ENCODE results near the gene LRRC1.

LRRC1 gene

DNA sequence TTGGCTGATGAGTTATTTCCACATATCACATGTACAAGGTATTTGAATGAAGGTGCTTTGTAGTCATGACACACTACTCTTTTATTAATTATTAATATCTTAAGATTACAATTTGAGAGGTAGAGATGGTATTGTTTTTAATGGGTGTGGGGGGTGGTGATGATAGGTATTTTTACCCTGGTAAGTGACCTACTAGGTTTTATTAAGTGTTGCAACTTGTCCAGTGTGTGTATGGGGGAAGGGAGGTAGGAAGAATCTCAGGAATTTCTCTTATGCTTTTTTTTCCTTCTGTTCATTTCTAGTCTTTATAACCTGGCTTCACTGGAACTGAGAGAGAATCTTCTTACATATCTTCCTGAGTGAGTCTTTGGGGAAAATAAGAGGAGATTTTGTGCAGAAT, 101.4 kb downstream of the LRRC1 start:
- DNase-seq = no peak

DNA sequence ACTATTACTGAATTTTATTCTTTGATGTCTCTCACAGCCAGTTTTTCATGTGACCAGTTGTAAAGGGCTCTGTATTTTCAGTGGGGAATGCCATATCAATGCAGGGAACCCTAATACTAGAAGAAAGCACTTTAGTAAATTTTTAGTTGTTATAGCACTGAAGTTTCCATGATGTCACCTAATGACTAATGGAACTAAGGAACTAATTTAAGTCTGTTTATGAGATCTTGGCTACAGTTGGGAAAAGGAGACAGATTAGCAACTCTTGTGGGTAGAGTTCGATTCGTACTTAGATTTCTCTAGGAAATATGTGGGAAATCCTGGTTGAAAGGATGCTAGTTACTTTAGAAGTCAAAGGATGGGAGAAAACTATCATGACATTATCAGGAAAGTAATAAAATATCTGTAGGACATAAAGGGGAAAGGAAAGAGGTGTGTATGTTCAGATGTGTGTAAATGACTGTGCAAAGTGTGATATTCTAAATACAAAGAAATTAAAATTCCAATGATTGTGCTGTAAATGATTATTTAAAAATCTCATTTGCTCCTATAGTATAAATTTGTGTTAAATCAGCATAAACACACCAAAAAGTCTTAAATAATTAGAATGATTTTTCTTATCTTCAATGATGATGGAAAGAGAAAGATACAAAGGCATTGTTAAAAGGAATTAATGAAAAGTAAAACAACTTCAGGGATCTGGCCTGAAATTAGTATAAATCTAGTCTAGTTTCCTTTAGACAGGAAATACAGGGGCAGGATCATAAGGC, 103.4 kb downstream of the LRRC1 start:
- DNase-seq = no peak

DNA sequence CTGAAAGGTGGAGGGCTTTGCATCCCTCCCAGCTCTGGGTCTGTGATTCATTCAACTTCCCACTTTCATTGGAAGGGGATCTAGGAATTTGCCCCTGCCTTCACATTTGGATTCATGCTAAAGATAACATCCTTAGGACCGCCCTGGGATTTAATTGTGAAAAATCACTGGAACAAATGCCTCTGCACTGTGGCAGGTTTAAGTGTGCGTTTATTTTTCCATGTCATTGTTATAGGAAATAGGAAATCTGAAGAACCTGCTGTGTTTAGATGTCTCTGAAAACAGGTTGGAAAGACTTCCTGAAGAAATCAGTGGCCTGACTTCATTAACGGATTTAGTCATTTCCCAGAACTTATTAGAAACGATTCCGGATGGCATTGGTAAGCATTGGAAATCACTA, 104.7 kb downstream of the LRRC1 start:
- no peak for DNase-seq

DNA sequence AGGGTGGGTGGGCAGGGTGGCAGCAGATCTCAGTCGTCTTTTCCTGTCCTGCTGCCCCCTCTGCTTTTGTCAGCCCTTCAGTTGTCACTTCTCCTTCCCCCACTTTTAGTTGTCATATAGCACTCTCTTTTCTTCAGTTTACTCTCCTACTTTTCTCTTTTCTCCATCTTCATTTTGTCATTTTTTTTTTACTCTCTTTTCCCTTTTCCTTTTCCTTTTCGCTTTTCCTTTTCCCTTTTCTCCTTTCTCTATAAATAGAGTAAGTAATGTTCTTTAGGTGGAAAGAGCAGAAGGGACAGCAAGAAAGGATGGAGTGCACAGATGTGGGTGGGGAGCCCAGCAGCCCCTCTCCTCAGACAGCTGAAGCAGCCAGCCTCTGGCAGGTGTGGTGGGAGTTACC, 108.6 kb downstream of the LRRC1 start:
- DNase-seq = no peak

DNA sequence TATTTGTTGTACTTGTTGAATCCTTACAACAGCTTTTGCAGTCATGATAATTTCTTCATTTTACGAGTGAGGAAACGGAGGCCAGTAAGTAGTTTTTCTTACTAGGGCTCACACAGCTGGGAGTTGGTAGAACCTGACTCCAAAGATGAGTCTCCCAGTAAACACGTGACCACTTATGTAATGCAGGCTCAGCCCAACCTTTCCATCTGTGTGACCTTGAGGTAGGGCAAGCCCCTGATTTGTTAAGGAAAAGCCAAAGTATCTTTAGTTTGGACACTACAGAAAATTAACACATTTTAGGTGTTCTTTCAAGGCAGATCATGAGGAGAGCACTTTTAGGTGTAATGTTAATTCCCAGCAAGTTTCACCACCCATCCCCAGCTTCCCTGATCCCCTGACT, 111.3 kb downstream of the LRRC1 start:
- DNase-seq = no peak

DNA sequence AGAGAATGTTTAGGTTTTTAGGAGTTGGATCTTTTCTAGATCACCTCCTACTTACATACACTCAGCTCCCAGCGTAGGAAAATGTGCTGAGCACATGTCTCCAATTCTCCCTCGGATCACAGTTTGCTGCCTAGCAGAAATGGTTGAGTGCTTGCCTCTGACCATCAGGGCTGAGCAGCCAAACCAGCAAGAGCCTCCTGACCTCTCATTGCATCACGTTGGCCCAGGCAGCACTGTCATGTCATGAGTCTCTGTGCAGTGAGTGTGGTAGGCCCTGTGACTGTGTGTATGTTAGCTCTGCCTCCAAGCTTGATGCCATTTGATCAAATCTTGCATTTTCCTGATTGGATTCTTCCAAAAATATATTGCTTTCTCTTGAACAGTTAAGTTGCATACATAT, 112.0 kb downstream of the LRRC1 start:
- DNase-seq = no peak

DNA sequence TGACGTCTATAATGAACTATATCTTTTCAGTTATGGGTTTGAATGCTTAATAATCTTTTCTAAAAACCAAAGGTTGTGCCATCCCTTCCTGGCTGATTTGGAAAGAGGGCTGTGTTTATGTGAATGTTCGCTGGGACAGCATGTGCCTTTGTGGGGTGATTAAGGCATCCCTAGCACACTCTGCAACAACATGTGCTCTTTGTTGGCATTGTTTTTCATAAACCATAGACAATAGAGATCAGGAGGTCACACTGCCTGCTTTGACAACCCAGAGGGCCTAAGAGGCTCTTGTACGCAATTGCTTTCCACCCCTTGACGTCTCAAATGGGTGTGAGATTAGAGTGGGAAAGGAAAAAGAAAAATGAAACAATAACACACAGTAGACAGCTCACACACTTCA, 116.0 kb downstream of the LRRC1 start:
- DNase-seq = no peak

DNA sequence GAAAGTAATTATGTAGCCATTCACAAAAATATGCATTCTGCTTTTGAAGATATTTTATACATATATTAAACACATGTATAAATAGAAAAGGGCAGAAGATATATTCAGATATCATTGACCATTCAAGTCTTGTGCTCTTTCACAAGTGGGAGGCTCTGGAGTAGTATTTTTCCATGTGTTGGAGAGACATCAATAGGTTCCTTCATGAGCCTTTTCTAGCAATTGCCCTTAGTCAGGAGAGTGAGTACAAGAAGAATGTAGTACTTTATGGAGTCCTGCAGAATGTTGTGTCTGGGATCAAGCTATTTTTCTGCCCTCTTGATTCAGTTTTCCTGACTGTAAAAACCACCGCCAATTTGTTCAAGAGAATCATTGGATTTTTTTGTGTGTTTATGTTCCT, 117.9 kb downstream of the LRRC1 start:
- DNase-seq = no peak

DNA sequence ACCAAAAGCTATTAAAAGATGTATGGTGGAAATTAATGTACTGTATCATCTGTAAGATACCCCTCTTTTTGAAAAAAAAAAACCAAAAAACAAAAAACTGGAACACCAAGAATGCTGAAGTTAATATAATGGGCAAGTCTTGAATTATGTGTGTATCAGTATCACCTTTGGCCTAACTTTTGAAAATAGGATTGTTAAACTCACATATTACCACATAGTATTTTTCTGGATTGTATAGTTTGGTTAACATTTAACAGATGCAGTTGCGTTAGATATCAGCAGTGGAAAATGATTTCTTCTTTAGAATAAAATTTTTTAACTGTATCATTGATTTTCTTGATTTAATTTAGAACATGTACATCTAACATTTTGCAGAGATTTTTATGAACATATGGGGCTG, 118.5 kb downstream of the LRRC1 start:
- DNase-seq = no peak

DNA sequence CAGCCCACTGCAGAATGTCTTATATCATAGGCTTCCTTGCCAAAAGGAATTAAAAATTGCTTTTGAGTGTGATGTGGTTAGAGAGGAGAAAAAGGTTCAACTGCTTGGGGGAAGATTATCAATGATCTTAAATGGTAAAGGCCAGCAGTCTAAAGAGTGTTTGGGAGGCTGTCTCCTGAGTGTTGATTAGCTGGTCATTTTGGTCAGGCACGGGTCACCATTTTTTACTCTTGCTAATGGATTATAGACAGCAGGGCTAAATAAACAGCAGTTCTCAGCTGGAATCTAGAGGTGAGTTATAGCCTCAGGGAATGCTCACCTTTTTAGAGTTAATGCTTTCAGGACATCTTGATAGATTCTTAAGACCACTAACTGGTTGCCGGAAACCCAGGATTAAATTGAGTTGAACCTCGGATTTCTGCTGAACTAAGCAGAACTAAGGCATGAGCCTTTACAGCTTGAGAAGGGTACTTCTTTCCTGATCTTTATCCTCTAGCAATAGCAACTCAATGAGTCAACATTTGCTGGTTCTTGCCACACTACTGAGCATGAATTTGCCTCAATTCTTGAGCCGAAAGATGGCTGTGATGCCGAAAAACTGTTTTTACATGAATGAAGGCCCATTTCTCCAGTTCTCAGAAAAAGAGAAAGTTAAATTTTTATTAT, 120.4 kb downstream of the LRRC1 start:
- DNase-seq = no peak

DNA sequence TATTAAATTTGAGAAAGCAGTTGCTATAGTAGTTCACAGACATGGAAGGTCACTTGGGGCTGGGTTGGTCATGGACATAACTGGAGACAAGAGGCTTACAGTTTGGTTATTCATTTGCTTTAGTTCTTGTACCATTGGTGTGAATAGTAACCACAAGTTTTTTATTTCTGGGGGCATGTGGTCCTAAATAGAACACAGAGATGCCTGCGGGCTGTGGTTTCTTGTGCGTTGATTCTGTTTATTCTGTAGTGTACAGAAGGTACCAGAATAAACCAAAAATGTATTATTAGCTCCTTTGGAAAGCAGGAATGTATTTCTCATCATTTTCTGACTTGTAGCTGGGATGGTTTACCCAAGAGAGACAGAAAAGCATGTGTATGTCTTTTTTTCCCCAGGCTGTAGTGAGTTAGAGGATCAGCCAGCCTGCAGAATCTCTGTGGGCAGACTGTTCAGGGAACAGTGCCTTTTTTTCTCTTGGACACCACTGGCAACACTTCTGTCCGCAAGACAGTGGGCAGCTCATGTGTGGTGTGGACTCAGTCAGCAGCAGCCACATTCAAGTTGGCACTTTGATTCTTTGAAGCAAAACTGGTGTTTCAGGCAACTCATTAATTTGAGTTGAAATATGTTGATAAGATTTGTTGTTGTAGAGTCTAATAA, 122.1 kb downstream of the LRRC1 start:
- DNase-seq = no peak

DNA sequence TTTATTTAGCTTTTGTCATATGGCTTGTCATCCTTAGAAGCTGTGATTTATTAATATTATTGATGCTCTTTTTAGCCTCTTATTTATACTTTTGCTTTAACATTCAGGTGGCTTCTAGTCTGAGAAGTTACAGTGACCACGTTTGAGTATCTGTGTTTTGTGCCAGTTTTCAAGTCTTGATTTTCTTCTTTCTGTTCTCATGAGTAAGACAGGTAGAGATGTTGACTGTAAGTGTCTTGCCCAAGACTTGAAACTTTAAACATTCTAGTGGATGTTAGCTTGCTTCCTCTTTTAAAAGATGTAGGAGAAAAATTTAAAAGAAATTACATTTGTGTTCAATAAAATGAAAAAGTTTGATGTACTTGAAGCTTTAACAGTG, 122.6 kb downstream of the LRRC1 start:
- no peak for DNase-seq

DNA sequence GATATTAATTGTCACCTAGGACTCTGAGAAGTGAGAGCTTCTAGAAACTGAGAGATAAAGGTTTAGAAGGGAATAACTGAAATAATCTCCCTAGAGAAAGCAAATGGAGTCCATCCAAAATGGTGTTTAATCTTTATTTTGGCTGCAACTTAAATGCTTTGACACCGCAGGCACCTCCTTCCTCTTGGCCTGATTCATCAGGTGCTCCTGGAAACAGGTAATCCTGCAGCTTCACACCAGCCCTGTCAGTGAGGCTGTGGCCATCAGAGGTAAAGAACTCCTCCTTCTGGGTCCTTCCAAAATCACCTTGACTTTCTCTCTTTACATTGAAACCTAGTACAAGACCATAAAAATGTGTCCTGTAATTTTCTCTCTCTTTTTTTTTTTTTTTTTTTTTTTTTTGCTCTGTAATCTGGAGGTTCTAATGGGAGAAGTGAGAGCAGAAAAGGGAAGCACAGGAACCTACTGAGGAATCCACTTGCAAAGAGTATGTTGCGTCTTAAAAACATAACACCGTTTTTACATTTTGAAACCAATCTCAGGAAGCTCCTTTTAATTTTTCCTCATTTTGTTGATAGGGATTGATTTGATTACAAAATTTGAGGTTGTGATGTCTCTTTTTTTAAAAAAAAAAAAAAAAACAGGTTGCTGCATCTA, 124.2 kb downstream of the LRRC1 start:
- DNase-seq = no peak

DNA sequence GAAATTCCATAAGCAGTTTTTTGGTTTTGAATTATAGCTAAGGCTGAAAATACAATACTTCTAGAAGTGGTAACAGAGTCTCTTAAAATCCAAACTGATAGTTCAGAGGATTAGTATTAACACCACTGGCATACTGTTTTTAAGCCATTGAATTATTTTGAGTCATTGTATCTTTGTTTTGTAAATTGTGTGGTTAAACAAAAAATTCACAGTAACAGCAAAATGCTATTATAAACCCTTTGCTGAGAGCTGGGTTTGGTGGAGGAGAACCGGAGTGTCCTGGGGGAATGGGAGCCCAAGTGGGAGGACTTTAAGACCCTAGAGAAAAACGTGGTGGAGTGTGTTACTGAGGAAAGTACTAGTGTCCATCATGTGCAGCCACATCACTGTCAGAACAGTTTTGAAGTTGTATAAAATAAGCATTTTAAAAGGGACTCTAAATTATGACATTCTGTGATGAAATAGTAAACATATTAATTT, 125.1 kb downstream of the LRRC1 start:
- no peak for DNase-seq

DNA sequence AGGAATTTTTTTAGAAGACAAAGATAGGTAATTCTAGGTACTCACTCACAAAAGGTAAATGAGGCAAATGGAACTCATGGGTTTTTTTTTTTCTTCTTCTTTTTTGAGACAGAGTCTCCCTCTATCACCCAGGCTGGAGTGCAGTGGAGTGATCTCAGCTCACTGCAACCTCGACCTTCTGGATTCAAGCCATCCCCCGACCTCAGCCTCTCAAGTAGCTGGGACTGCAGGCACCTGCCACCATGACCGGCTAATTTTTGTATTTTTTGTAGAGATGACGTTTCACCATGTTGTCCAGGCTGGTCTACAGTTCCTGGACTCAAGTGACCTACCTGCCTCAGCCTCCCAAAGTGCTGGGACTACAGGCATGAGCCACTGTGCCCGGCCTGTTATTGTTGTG, 126.1 kb downstream of the LRRC1 start:
- DNase-seq = no peak

DNA sequence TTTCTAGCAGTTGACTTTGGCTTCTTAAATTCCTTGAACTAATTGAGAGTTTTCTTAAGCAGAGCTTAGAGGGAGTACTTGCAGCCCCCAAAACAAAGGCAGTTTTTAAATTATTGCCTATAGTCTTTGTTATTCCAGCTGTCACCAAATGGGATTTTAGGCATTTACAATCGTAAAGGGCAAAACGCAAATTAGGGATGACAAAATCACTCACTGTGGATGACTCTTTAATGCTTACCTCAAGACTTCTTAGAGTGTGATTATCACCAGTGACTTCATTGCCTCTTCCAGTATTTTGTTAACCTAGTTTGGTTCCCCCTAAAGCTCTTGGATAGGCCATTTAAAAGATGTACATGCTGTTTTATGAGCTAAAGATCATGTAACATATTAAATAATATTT, 126.8 kb downstream of the LRRC1 start:
- no peak for DNase-seq

DNA sequence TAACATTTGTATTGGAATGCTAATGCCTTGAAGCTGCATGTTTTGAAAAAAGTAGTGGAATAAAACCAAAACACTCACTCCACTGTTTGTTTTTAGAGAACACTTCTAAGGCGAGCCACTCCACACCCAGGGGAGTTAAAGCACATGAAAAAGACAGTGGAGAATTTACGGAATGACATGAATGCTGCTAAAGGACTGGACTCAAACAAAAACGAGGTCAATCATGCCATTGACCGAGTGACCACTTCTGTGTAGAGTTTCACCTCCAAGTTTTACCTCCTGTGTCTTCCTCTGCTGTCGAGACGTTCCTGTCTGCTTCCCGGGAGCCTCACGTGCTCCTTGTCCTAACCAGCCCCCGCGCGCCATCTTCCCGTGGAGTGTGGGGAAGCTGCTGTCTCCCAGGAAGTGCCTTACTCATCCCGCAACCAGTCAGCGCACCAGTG, 127.8 kb downstream of the LRRC1 start:
- DNase-seq = no peak

DNA sequence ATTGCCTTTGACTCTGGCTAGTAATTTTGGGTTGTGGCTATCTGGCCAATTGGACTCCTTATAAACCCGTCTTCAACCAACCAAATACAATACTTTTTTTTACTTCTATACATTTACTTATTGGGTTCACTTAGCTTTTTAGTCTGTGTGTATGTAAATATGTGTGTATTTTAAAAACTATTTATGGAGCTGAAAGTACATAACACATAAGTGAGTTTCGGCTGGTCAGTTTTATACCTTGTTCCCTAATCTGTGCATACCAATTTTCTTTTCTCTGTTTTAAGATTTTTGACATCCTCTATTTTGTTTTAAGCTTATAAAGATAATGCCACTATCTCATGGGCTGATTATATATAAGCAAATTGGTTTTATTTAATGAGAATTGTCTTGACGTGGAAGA, 129.5 kb downstream of the LRRC1 start:
- DNase-seq = no peak

DNA sequence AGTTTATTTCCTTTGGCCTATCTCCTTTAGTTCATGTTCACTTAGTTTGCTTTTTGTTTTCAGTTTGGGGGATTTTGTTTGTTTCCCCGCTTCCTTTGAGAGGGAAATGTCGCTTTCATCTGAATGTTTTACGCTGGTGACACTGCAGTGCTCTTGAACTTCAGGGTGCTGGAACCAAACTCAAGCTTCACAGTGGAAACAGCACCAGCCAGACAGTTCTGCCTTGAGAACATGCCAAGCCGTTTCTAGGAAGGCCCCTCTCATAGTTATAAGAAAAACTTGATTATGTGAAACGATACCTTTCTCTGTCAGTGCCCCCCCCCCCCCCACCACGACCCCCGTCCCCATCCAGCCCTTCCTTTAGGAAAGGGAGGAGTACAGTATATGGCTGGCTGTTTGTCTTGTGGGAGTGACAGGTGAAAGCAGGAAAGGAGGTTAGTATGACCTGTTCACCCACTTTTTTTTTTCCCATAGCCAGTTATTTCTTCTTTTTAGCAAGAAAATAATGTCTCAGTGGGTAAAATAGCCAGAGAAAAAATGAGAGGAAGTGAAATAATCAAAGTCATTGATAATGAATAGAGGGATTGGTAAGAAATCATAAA, 130.1 kb downstream of the LRRC1 start:
- DNase-seq = no peak

DNA sequence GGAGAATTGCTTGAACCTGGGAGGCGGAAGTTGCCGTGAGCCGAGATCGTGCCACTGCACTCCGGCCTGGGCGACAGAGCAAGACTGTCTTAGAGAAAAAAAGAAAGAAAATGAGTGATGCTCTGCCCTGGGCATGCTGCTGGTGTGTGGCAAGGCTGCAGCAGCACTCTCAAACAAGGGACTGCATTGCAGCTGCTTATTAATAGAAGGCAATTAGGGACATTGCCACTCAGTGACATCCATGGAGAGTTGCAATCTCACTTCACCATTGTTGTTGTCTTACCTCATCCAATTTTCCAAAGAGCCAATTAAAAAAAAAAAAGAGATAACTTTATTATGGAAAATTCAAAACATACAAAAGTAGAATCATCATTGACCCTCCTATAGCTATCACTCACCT, 131.1 kb downstream of the LRRC1 start:
- no peak for DNase-seq

DNA sequence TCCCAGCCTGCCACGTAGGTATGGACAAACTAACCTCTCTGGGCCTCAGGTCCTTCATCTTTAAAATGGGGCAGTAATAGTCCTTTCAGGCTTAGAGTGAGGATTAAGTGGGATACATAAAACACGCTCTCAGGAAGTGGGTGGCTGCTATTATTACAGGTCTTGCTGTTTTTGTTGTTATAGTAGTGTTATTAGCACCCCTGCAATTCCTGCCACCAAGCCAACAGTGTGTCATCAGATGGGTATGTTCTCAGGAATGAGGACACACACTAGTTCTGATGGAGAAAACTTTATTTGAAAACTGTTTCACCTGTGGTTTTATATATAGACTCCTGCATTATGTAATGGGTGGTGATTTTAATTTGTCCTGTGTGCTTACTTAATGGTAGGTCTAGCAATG, 131.7 kb downstream of the LRRC1 start:
- no peak for DNase-seq

DNA sequence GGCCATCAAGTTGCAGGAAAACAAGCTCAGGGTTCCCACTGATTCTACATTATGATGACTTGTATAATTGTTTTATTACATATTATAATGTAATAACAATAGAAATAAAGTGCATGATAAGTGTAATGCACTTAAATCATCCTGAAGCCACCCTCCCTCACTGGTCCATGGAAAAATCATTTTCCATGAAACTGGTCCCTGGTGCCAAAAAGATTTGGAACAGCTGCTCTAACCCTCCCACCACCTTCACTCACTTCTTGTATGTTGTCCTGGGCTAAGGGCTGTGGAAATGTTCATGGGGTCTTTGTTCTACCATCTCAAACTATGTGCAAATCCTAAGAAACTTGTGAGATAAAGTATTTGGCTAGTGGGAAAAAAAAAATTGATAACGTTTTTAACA, 133.8 kb downstream of the LRRC1 start:
- no peak for DNase-seq

Data from activated CD4-positive, CD25-positive, alpha-beta regulatory T cell (primary cell).